GM12872 (cell line): Measurements from ENCODE around the gene SPOCD1.

Experiments used
- CTCF ChIP-seq: IDR thresholded peaks from 3 replicates; pipeline ENCODE4 v1.5.1; 2011; ENCODE audit warnings: low read depth, mild to moderate bottlenecking, low read length, moderate library complexity; ENCODE audit not compliant: insufficient read depth

The SPOCD1 gene

GRCh38 chr1:31814041-31814511, 1.7 kb downstream of the SPOCD1 start:
- no peak for TF ChIP-seq CTCF

DNA sequence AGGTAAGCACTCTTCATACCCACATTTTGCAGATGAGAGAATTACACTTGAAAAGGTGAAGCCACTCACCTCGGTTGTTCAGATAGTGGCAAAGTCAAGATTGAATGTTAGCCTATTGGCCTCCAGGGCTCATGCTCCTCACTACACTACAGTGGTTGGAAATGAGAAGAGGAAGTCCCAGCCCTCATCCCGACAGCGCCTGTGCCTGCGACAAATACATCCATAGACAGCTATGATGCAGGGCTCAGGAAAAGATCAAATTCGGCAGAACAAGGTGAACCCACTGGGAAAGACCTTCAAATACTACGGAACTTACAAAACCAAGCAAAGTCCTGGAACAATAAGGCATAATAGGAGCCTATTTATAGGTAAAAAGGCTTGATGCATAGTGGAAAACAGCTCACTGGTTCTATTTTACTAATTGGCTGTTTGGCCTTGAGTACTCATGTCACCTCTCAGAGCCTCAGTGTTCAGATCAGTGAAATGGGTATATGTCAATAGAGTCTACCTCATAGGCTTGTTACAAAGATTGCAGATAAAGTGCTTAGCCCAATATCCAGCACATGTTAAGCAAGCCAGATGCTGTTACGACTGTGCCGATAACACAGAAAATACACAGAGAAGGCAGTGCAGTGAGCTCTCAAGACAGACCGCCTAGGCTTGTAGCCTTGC, 3.5 kb downstream of the SPOCD1 start:
- no peak for TF ChIP-seq CTCF

DNA sequence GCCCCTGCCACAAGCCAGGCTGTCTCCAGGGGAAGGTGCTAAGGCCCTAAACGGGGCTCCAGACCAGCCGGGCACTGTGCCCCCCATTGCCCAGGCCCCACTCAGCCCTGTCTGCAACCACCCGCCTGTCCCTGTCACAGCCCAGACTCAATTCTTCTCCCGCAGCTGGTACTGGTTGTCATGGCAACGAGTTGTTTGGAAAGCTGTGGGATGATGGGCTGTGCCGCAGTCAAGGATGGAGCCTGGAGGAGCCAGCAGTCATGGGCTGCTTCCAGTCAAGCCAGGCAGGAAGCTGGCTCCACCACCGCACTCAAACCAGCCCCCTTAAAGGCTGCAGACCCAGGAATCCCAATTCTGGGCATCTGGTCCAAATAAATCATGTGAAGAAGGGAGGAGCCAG, 4.2 kb downstream of the SPOCD1 start:
- TF ChIP-seq CTCF = no peak

GRCh38 chr1:31809698-31810097, 6.1 kb downstream of the SPOCD1 start:
- TF ChIP-seq CTCF = no peak

DNA sequence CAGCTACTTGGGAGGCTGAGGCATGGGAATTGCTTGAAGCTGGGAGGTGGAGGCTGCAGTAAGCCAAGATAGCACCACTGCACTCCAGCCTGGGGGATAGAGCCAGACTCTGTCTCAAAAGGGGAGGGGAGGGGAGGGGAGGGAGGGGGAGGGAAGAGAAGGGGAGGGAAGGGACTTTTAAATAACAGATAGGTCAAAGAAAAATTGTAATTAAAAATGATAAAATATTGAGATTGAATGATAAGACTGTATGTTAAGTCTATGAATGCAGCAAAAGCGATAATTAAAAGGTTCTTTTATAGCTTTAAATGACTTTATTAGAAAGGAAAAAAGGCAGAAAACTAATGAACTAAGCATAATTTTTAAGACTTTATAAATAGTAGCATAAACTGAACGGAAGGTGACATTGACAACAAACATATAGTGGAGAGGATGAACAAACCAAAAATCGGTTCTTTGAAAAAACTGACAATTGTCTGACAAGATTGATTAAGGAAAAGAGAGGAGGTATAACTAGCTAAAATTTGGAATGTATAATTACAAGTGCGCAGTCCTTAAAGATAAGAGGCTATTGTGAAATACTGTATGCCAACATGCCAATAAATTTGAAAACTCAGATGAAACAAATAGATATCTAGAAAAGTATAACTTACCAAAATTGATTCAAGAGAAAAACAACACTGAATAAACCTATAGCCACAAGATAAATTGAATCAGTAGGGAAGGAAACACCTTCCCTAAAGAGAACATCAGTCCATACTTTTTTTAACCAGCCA, 8.4 kb downstream of the SPOCD1 start:
- no peak for TF ChIP-seq CTCF

DNA sequence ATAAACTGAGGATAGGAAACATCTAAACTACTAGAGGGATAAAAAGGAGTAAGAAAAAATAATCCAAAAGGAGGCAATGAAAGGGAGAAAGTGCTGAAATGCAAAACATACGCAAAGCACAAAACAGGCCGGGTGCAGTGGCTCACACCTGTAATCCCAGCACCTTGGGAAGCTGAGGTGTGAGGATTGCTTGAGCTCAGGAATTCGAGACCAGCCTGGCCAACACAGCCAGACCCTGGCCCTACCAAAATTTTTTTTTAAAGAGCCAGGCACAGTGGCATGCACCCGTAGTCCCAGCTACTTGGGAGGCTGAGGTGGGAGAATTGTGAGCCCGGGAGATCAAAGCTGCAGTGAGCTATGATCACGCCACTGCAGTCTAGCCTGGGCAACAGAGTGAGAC, 10.5 kb downstream of the SPOCD1 start:
- TF ChIP-seq CTCF = no peak

DNA sequence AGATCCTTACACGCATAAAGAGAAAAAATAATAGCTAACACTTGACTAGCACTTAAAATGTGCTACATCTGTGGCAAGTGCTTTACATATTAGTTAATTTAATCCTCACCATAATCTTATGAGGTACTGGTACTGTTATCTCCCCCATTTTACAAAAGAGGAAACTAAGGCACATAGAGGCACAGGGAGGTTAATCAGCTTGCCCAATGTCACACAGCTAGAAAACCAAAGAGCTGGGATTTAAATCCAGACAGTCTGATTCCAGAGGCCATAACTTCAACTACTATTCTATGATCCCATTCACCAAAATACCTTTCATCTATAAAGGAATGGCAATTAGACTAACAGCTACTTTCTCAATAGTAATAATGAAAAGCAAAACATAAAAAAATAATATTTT, 11.7 kb downstream of the SPOCD1 start:
- TF ChIP-seq CTCF = no peak
